Head of caudate nucleus (tissue), 42 donors: ENCODE data around the gene VDAC1.
"Not testable (repeated sequence)": the region's sequence is repeated elsewhere in the genome, so short reads cannot be mapped to it uniquely, and the experiment has no call there.

Source experiments
- DNase-seq, 42 donors: peaks; one replicate each; pipeline versions ENCODE4 v3.0.0 to v3.0.0-alpha.2; 2020 to 2021; ENCODE audit warnings: mixed read lengths in 7 of 42
- intact Hi-C: fragments of 100-400 bp; cut with DNase I; formaldehyde crosslinking; loops from one replicate; pipeline ENCODE4 v1.15.0; 2022

VDAC1 gene

GRCh38 chr5:134004626-134005416, at the start of gene VDAC1:
Gene VDAC1, minus strand, starts transcription at chr5:134004975. Its CDS starts 11,963 bp downstream, at chr5:133993012.
- DNase-seq, result peak; percentile 49 to 92 (median 84)
- intact Hi-C loops, result no loop called here

GRCh38 chr5:134053840-134054338, 49.1 kb upstream of the VDAC1 start:
- peak in 2 of 42 donors; percentile 13 to 42 for DNase-seq
- intact Hi-C loops, result no loop called here

- intact Hi-C loops, result no loop called here
- DNase-seq, result peak in 1 of 42 donors; percentile 22
Measured at GRCh38 chr5:134053314-134053839, 48.6 kb upstream of the VDAC1 start.

- no peak for DNase-seq
- intact Hi-C loops, result no loop called here
Measured at GRCh38 chr5:134051305-134051704, 46.5 kb upstream of the VDAC1 start.

GRCh38 chr5:134048864-134049263, 44.1 kb upstream of the VDAC1 start:
- no peak for DNase-seq
- intact Hi-C loops, result no loop called here

GRCh38 chr5:134047687-134048056, 42.9 kb upstream of the VDAC1 start:
- intact Hi-C loops, result no loop called here
- no peak for DNase-seq

GRCh38 chr5:134046801-134047686, 42.3 kb upstream of the VDAC1 start:
- intact Hi-C loops, result no loop called here

GRCh38 chr5:134046330-134046729, 41.6 kb upstream of the VDAC1 start:
- intact Hi-C loops, result no loop called here
- DNase-seq, result no peak

More at GRCh38 chr5:134046801-134047686, 42.3 kb upstream of the VDAC1 start:
- DNase-seq, result no peak

- DNase-seq, result peak in 1 of 42 donors; percentile 1
- intact Hi-C loops, result loop anchor here (5.0 kb wide), 1 partner anchor 98 kb away; no protein-coding TSS in a partner anchor
Measured at GRCh38 chr5:134043793-134044792, 39.3 kb upstream of the VDAC1 start.

- intact Hi-C loops, result loop anchor here (5.0 kb wide), 1 partner anchor 101 kb away; no protein-coding TSS in a partner anchor
- no peak for DNase-seq
Measured at GRCh38 chr5:134041570-134042411, 37.0 kb upstream of the VDAC1 start.

- intact Hi-C loops, result no loop called here
- no peak for DNase-seq
Measured at GRCh38 chr5:134038138-134038537, 33.4 kb upstream of the VDAC1 start.

- DNase-seq, result no peak
- intact Hi-C loops, result no loop called here
Measured at GRCh38 chr5:134037160-134037559, 32.4 kb upstream of the VDAC1 start.

GRCh38 chr5:134034326-134034725, 29.6 kb upstream of the VDAC1 start:
- DNase-seq, result no peak
- intact Hi-C loops, result no loop called here

- DNase-seq, intact Hi-C loops: not testable (repeated sequence)
Measured at GRCh38 chr5:134030303-134030964, 25.7 kb upstream of the VDAC1 start.

- DNase-seq, result no peak
- intact Hi-C loops, result no loop called here
Measured at GRCh38 chr5:134029156-134029555, 24.4 kb upstream of the VDAC1 start.

GRCh38 chr5:134028496-134028895, 23.7 kb upstream of the VDAC1 start:
- intact Hi-C loops, result no loop called here
- DNase-seq, result no peak

- intact Hi-C loops, result no loop called here
- peak in 10 of 42 donors; percentile 14 to 51 (median 20) for DNase-seq
Measured at GRCh38 chr5:134027288-134027615, 22.5 kb upstream of the VDAC1 start.
